Natural killer cell (primary cell): Measurements from ENCODE around the gene PM20D2. TPM values are rescaled to one million over a fixed set of nuclear protein-coding genes. Genes with fewer than 3 reads are reported as not detected.
A peak's percentile ranks its signal among the peaks of the same experiment; 100 is the strongest.

Experiments
- ATAC-seq, 3 donors: fragments of 150-1000 bp in 2 of 3; fragments of 200-7000 bp in 1 of 3; cut with Tn5 transposase; 1 replicate in 1 of 3; 2 replicates in 2 of 3; pipeline ENCODE4 v1.10.0; 2021; ENCODE audit warnings: mild to moderate bottlenecking in 2 of 3, moderate library complexity in 2 of 3
- DNase-seq, 2 donors: peaks; one replicate each; pipeline versions ENCODE4 v3.0.0 to v3.0.0-alpha.2; 2013 to 2021; ENCODE audit warnings: mixed read lengths in 1 of 2
- H3K27ac ChIP-seq: one replicate; pipeline ENCODE4 v1.5.1; 2013; ENCODE audit warnings: mild to moderate bottlenecking, low read length
- H3K27me3 ChIP-seq: one replicate; pipeline ENCODE4 v1.6.1; 2013; ENCODE audit warnings: low read length; ENCODE audit not compliant: control insufficient read depth, insufficient read depth
- H3K36me3 ChIP-seq: one replicate; pipeline ENCODE4 v1.6.1; 2013; ENCODE audit warnings: low read length; ENCODE audit not compliant: control insufficient read depth, insufficient read depth
- H3K4me1 ChIP-seq: one replicate; pipeline ENCODE4 v1.6.1; 2013; ENCODE audit warnings: low read length; ENCODE audit not compliant: control insufficient read depth, insufficient read depth
- H3K4me3 ChIP-seq: one replicate; pipeline ENCODE4 v1.5.1; 2013; ENCODE audit warnings: low read length
- H3K9me3 ChIP-seq: one replicate; pipeline ENCODE4 v1.6.1; 2013; ENCODE audit warnings: low read length; ENCODE audit not compliant: control insufficient read depth, insufficient read depth
- H3K27ac Mint-ChIP-seq, 2 donors: one replicate each; pipeline ENCODE4 v1.8.0; 2022; ENCODE audit warnings: mild to moderate bottlenecking in 2 of 2, mixed read lengths in 2 of 2, moderate library complexity in 1 of 2
- H3K27me3 Mint-ChIP-seq, 2 donors: one replicate each; pipeline ENCODE4 v1.8.0; 2022; ENCODE audit warnings: low read depth in 2 of 2, mixed read lengths in 2 of 2
- H3K36me3 Mint-ChIP-seq: one replicate; pipeline ENCODE4 v1.8.0; 2022; ENCODE audit warnings: mixed read lengths
- H3K4me1 Mint-ChIP-seq, 2 donors: one replicate each; pipeline ENCODE4 v1.8.0; 2022; ENCODE audit warnings: mixed read lengths in 2 of 2
- H3K4me3 Mint-ChIP-seq: one replicate; pipeline ENCODE4 v1.8.0; 2022; ENCODE audit warnings: mild to moderate bottlenecking, moderate library complexity, mixed read lengths
- H3K9me3 Mint-ChIP-seq, 2 donors: one replicate each; pipeline ENCODE4 v1.8.0; 2022; ENCODE audit warnings: mixed read lengths in 2 of 2
- CTCF ChIP-seq: fragments of 200-600 bp; IDR thresholded peaks from one replicate; pipeline ENCODE4 v1.8.0; 2022; ENCODE audit warnings: antibody characterized with exemption
- WGBS: methylation state at CpG from one replicate; pipeline ENCODE4 v1.1.7; 2013; ENCODE audit warnings: missing lambda C conversion rate; ENCODE audit not compliant: insufficient coverage; 5-methylcytosine and 5-hydroxymethylcytosine counted together
- intact Hi-C: fragments of 100-400 bp; cut with micrococcal nuclease; formaldehyde crosslinking; loops from one replicate; pipeline ENCODE4 v1.14.2; 2022
- total RNA-seq, 4 donors: library from RNA; stranded (reverse); fragments of 120-200 nt in 1 of 4; gene quantifications; one replicate each; pipeline versions ENCODE4 v1.2.3 to v1.2.4, GENCODE V29; 2013 to 2022

The PM20D2 gene
- total RNA-seq, 3 donors from 2014 or later (not counting 1 experiment from before 2014, with no cell fraction given), result 4.0 to 6.1 (median 4.9) TPM

GRCh38 chr6:89145091-89145955, 532 bp upstream of the PM20D2 start:
- ATAC-seq, result peak; percentile 73 to 85 (median 75)
- peak overlapping the region; percentile 99 for H3K4me3 Mint-ChIP-seq
- H3K36me3 Mint-ChIP-seq, result no peaks in the 10 kb centered on the region
- peak in 1 of 2 donors; percentile 76 for DNase-seq
- Histone ChIP-seq H3K9me3 (no peaks in the 10 kb centered on the region), H3K4me1 (peaks cover 5% of the 10 kb centered on the region), H3K36me3 (no peaks in the 10 kb centered on the region), H3K4me3 (peak overlapping the region; percentile 51), H3K27me3 (no peaks in the 10 kb centered on the region), H3K27ac (peak overlapping the region; percentile 70)
- no peak for TF ChIP-seq CTCF
- no peaks in the 10 kb centered on the region for H3K27me3 Mint-ChIP-seq
- no peaks in the 10 kb centered on the region for H3K9me3 Mint-ChIP-seq
- H3K27ac Mint-ChIP-seq, result peak overlapping the region; percentile 79 to 93
- peaks cover 14 to 15% of the 10 kb centered on the region in 2 donors for H3K4me1 Mint-ChIP-seq
- intact Hi-C loops, result loop anchor here (1.0 kb wide), 1 partner anchor 66 kb away; no protein-coding TSS in a partner anchor
- WGBS, result 3% methylated on average over 17 of the region's 17 CpGs

GRCh38 chr6:89146718-89147700, 1.2 kb downstream of the PM20D2 start:
- H3K27ac ChIP-seq, result no peak overlapping the region

GRCh38 chr6:89148016-89148750, 2.3 kb downstream of the PM20D2 start:
- no peak overlapping the region for H3K27ac ChIP-seq
- 97% methylated on average over 17 of the region's 17 CpGs for WGBS
- peak overlapping the region; percentile 28 for H3K4me3 Mint-ChIP-seq
- no peak for TF ChIP-seq CTCF
- no peaks in the 10 kb centered on the region for H3K27me3 Mint-ChIP-seq
- no peaks in the 10 kb centered on the region for H3K36me3 Mint-ChIP-seq
- no peaks in the 10 kb centered on the region for H3K36me3 ChIP-seq
- peaks cover 14 to 15% of the 10 kb centered on the region in 2 donors for H3K4me1 Mint-ChIP-seq
- ATAC-seq (no peak), DNase-seq (no peak)
- H3K27ac Mint-ChIP-seq, result no peak overlapping the region
- peaks cover 5% of the 10 kb centered on the region for H3K4me1 ChIP-seq
- H3K9me3 ChIP-seq, result no peaks in the 10 kb centered on the region
- intact Hi-C loops, result no loop called here
- no peaks in the 10 kb centered on the region for H3K9me3 Mint-ChIP-seq
- no peaks in the 10 kb centered on the region for H3K27me3 ChIP-seq
- no peak overlapping the region for H3K4me3 ChIP-seq

More at GRCh38 chr6:89146718-89147700, 1.2 kb downstream of the PM20D2 start:
- H3K4me1 Mint-ChIP-seq, result peaks cover 14 to 15% of the 10 kb centered on the region in 2 donors
- H3K27ac Mint-ChIP-seq, result peak overlapping the region in 1 of 2 donors; percentile 93
- peak overlapping the region; percentile 89 for H3K4me3 Mint-ChIP-seq
- Histone ChIP-seq H3K27me3 (no peaks in the 10 kb centered on the region), H3K4me3 (peak overlapping the region; percentile 51), H3K4me1 (peaks cover 5% of the 10 kb centered on the region), H3K36me3 (no peaks in the 10 kb centered on the region), H3K9me3 (no peaks in the 10 kb centered on the region)
- intact Hi-C loops, result loop anchor here (2.0 kb wide), 1 partner anchor 164 kb away; no protein-coding TSS in a partner anchor
- no peaks in the 10 kb centered on the region for H3K36me3 Mint-ChIP-seq
- ATAC-seq (peak in 2 of 3 donors; percentile 23 to 35), DNase-seq (peak in 1 of 2 donors; percentile 54)
- 16% methylated on average over 18 of the region's 26 CpGs for WGBS
- no peak for TF ChIP-seq CTCF
- H3K27me3 Mint-ChIP-seq, result no peaks in the 10 kb centered on the region
- H3K9me3 Mint-ChIP-seq, result no peaks in the 10 kb centered on the region
